ENCODE results near the gene BICRAL.

DNA sequence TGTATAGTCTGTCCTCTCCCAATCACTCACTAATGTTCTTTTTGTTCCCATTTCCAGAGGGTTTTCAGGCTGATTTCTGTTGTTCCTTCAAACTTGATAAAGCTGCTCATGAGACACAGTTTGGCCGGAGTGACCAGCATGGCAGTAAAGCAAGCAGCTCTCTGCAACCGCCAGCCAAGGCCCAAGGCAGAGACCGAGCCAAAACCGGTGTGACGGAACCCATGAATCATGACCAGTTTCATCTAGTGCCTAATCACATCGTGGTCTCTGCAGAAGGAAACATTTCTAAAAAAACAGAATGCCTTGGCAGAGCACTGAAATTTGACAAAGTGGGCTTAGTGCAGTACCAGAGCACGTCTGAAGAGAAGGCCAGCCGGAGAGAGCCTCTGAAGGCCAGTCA is 82.8 kb downstream of the BICRAL start:
- TF ChIP-seq, protein P1, sequence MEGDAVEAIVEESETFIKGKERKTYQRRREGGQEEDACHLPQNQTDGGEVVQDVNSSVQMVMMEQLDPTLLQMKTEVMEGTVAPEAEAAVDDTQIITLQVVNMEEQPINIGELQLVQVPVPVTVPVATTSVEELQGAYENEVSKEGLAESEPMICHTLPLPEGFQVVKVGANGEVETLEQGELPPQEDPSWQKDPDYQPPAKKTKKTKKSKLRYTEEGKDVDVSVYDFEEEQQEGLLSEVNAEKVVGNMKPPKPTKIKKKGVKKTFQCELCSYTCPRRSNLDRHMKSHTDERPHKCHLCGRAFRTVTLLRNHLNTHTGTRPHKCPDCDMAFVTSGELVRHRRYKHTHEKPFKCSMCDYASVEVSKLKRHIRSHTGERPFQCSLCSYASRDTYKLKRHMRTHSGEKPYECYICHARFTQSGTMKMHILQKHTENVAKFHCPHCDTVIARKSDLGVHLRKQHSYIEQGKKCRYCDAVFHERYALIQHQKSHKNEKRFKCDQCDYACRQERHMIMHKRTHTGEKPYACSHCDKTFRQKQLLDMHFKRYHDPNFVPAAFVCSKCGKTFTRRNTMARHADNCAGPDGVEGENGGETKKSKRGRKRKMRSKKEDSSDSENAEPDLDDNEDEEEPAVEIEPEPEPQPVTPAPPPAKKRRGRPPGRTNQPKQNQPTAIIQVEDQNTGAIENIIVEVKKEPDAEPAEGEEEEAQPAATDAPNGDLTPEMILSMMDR (IDR thresholded peaks at IDR 0.05), result no peak
- TF ChIP-seq GABPA (IDR thresholded peaks at IDR 0.05; ENCODE audit: low read depth) (no peak), TAF1 (IDR thresholded peaks at IDR 0.05; ENCODE audit: borderline replicate concordance, low read depth, low read length) (no peak), RXRA (IDR thresholded peaks at IDR 0.05; ENCODE audit: borderline replicate concordance, low read depth) (no peak), MEF2A (IDR thresholded peaks at IDR 0.05; ENCODE audit: borderline replicate concordance, low read depth) (no peak), RAD21 (IDR thresholded peaks at IDR 0.05; ENCODE audit: low read length) (no peak), JUND (IDR thresholded peaks at IDR 0.05) (no peak), POLR2AphosphoS5 (IDR thresholded peaks at IDR 0.05; ENCODE audit: low read depth, low read length) (no peak), RFX5 (IDR thresholded peaks at IDR 0.05; ENCODE audit: low read length) (no peak), RCOR1 (IDR thresholded peaks at IDR 0.05; ENCODE audit: low read length) (no peak), EZH2phosphoT487 (IDR thresholded peaks at IDR 0.05; ENCODE audit: borderline replicate concordance, low read depth) (no peak), TCF12 (IDR thresholded peaks at IDR 0.05) (no peak)
